ENCODE results near the gene ZNF813. TPM values are rescaled to one million over a fixed set of nuclear protein-coding genes. Genes with fewer than 3 reads are reported as not detected.
"Not testable (repeated sequence)": the region's sequence is repeated elsewhere in the genome, so short reads cannot be mapped to it uniquely, and the experiment has no call there.

The ZNF813 gene
- 1 to 10 TPM in 2 of 4 donors, under 1 TPM in 2; 0.45 to 7.6 (median 1.1) TPM for polyA plus RNA-seq
- long read RNA-seq, donor 1, full-length matches to known transcripts = 3 of 3 reads
- long read RNA-seq, donor 1, partial matches to known transcripts = 0 of 3 reads
- long read RNA-seq, donor 1, other reads (novel, unspliced or antisense) = 0 of 3 reads
- long read RNA-seq, donor 2, full-length matches to known transcripts = 2 of 2 reads
- long read RNA-seq, donor 2, partial matches to known transcripts = 0 of 2 reads
- long read RNA-seq, donor 2, other reads (novel, unspliced or antisense) = 0 of 2 reads
- long read RNA-seq, donor 3 = 0 reads
- long read RNA-seq, donor 4 = 0 reads
- long read RNA-seq, donor 5 = 0 reads
- long read RNA-seq, donor 6, full-length matches to known transcripts = 3 of 3 reads
- long read RNA-seq, donor 6, partial matches to known transcripts = 0 of 3 reads
- long read RNA-seq, donor 6, other reads (novel, unspliced or antisense) = 0 of 3 reads
- long read RNA-seq, donor 7, full-length matches to known transcripts = 1 of 1 reads
- long read RNA-seq, donor 7, partial matches to known transcripts = 0 of 1 reads
- long read RNA-seq, donor 7, other reads (novel, unspliced or antisense) = 0 of 1 reads
- long read RNA-seq, donor 8 = 0 reads
- long read RNA-seq, donor 9 = 0 reads
- long read RNA-seq, donor 10, full-length matches to known transcripts = 3 of 3 reads
- long read RNA-seq, donor 10, partial matches to known transcripts = 0 of 3 reads
- long read RNA-seq, donor 10, other reads (novel, unspliced or antisense) = 0 of 3 reads

GRCh38 chr19:53467485-53468262 lies at the start of gene ZNF813:
TSS of gene ZNF813 (plus strand) at chr19:53467733. CDS start at chr19:53483823, 16,090 bp downstream.
- WGBS, 3 donors = 0% methylated on average over 50 to 53 of the region's 55 CpGs
- Histone ChIP-seq H3K27me3 (ENCODE audit: control insufficient read depth in 3 of 3, insufficient read depth in 3 of 3, low read length in 3 of 3) (peaks cover 0 to 5% (median 0%) of the 10 kb centered on the region in 3 donors), H3K4me3 (ENCODE audit: low read depth in 1 of 3, low read length in 3 of 3) (peak within 1 kb of the TSS; percentile 54 to 81 (median 72)), H3K9me3 (ENCODE audit: control insufficient read depth in 2 of 2, insufficient read depth in 1 of 2, low read depth in 1 of 2, low read length in 1 of 2) (peaks cover 0 to 20% of the 10 kb centered on the region in 2 donors), H3K27ac (ENCODE audit: low read depth in 1 of 3, low read length in 2 of 3) (peak within 1 kb of the TSS in 2 of 3 donors; percentile 85 to 92), H3K36me3 (ENCODE audit: control insufficient read depth in 3 of 3, insufficient read depth in 2 of 3, low read depth in 1 of 3, low read length in 3 of 3) (no peaks in the 10 kb centered on the region), H3K4me1 (ENCODE audit: control insufficient read depth in 3 of 3, insufficient read depth in 2 of 3, low read depth in 1 of 3, low read length in 2 of 3) (no peaks in the 10 kb centered on the region)
- DNase-seq (peak; percentile 91 to 97), FAIRE-seq (no peak)

GRCh38 chr19:53420520-53421315 lies 46.8 kb upstream of the ZNF813 start:
- H3K27me3 ChIP-seq (ENCODE audit: control insufficient read depth in 3 of 3, insufficient read depth in 3 of 3, low read length in 3 of 3); H3K4me3 ChIP-seq (ENCODE audit: low read depth in 1 of 3, low read length in 3 of 3); H3K27ac ChIP-seq (ENCODE audit: low read depth in 1 of 3, low read length in 2 of 3); H3K9me3 ChIP-seq (ENCODE audit: control insufficient read depth in 2 of 2, insufficient read depth in 1 of 2, low read depth in 1 of 2, low read length in 1 of 2); H3K4me1 ChIP-seq (ENCODE audit: control insufficient read depth in 3 of 3, insufficient read depth in 2 of 3, low read depth in 1 of 3, low read length in 2 of 3); H3K36me3 ChIP-seq (ENCODE audit: control insufficient read depth in 3 of 3, insufficient read depth in 2 of 3, low read depth in 1 of 3, low read length in 3 of 3); FAIRE-seq: not testable (repeated sequence)
- 60 to 69% (median 64%) methylated on average over 11 of the region's 11 CpGs for WGBS, 3 donors
- peak in 1 of 2 donors; percentile 20 for DNase-seq

- Histone ChIP-seq H3K36me3 (ENCODE audit: control insufficient read depth in 3 of 3, insufficient read depth in 2 of 3, low read depth in 1 of 3, low read length in 3 of 3) (no peaks in the 10 kb centered on the region), H3K27me3 (ENCODE audit: control insufficient read depth in 3 of 3, insufficient read depth in 3 of 3, low read length in 3 of 3) (no peaks in the 10 kb centered on the region), H3K27ac (ENCODE audit: low read depth in 1 of 3, low read length in 2 of 3) (no peak overlapping the region), H3K4me1 (ENCODE audit: control insufficient read depth in 3 of 3, insufficient read depth in 2 of 3, low read depth in 1 of 3, low read length in 2 of 3) (no peaks in the 10 kb centered on the region), H3K9me3 (ENCODE audit: control insufficient read depth in 2 of 2, insufficient read depth in 1 of 2, low read depth in 1 of 2, low read length in 1 of 2) (peaks cover 0 to 5% of the 10 kb centered on the region in 2 donors), H3K4me3 (ENCODE audit: low read depth in 1 of 3, low read length in 3 of 3) (no peak overlapping the region)
- FAIRE-seq = no peak
- no peak for DNase-seq
- WGBS, 3 donors = 84 to 89% (median 84%) methylated on average over 5 of the region's 5 CpGs
Measured at GRCh38 chr19:53422551-53422950, 45.0 kb upstream of the ZNF813 start.

- H3K4me1 ChIP-seq (ENCODE audit: control insufficient read depth in 3 of 3, insufficient read depth in 2 of 3, low read depth in 1 of 3, low read length in 2 of 3); DNase-seq; H3K36me3 ChIP-seq (ENCODE audit: control insufficient read depth in 3 of 3, insufficient read depth in 2 of 3, low read depth in 1 of 3, low read length in 3 of 3); FAIRE-seq; H3K4me3 ChIP-seq (ENCODE audit: low read depth in 1 of 3, low read length in 3 of 3); H3K9me3 ChIP-seq (ENCODE audit: control insufficient read depth in 2 of 2, insufficient read depth in 1 of 2, low read depth in 1 of 2, low read length in 1 of 2); H3K27me3 ChIP-seq (ENCODE audit: control insufficient read depth in 3 of 3, insufficient read depth in 3 of 3, low read length in 3 of 3); H3K27ac ChIP-seq (ENCODE audit: low read depth in 1 of 3, low read length in 2 of 3): not testable (repeated sequence)
- WGBS, 3 donors = 17 to 41% (median 33%) methylated on average over 4 to 11 of the region's 13 CpGs
Measured at GRCh38 chr19:53423074-53423473, 44.5 kb upstream of the ZNF813 start.

- H3K27ac ChIP-seq (ENCODE audit: low read depth in 1 of 3, low read length in 2 of 3); FAIRE-seq; H3K36me3 ChIP-seq (ENCODE audit: control insufficient read depth in 3 of 3, insufficient read depth in 2 of 3, low read depth in 1 of 3, low read length in 3 of 3); H3K4me3 ChIP-seq (ENCODE audit: low read depth in 1 of 3, low read length in 3 of 3); H3K4me1 ChIP-seq (ENCODE audit: control insufficient read depth in 3 of 3, insufficient read depth in 2 of 3, low read depth in 1 of 3, low read length in 2 of 3); H3K27me3 ChIP-seq (ENCODE audit: control insufficient read depth in 3 of 3, insufficient read depth in 3 of 3, low read length in 3 of 3); H3K9me3 ChIP-seq (ENCODE audit: control insufficient read depth in 2 of 2, insufficient read depth in 1 of 2, low read depth in 1 of 2, low read length in 1 of 2): not testable (repeated sequence)
- DNase-seq = peak in 1 of 2 donors; percentile 33
- 51 to 69% (median 65%) methylated on average over 7 to 8 of the region's 8 CpGs for WGBS, 3 donors
Measured at GRCh38 chr19:53423680-53424079, 43.9 kb upstream of the ZNF813 start.

- peak; percentile 70 to 87 for DNase-seq
- H3K4me1 ChIP-seq (ENCODE audit: control insufficient read depth in 3 of 3, insufficient read depth in 2 of 3, low read depth in 1 of 3, low read length in 2 of 3) = no peaks in the 10 kb centered on the region
- H3K9me3 ChIP-seq (ENCODE audit: control insufficient read depth in 2 of 2, insufficient read depth in 1 of 2, low read depth in 1 of 2, low read length in 1 of 2) = no peaks in the 10 kb centered on the region
- no peaks in the 10 kb centered on the region for H3K36me3 ChIP-seq (ENCODE audit: control insufficient read depth in 3 of 3, insufficient read depth in 2 of 3, low read depth in 1 of 3, low read length in 3 of 3)
- no peak for FAIRE-seq
- no peaks in the 10 kb centered on the region for H3K27me3 ChIP-seq (ENCODE audit: control insufficient read depth in 3 of 3, insufficient read depth in 3 of 3, low read length in 3 of 3)
- no peak overlapping the region for H3K27ac ChIP-seq (ENCODE audit: low read depth in 1 of 3, low read length in 2 of 3)
- H3K4me3 ChIP-seq (ENCODE audit: low read depth in 1 of 3, low read length in 3 of 3) = no peak overlapping the region
- WGBS, 3 donors = 22 to 32% (median 28%) methylated on average over 9 of the region's 9 CpGs
Measured at GRCh38 chr19:53424968-53425597, 42.5 kb upstream of the ZNF813 start.

- no peak for FAIRE-seq
- WGBS, 3 donors = 2 to 5% (median 3%) methylated on average over 45 to 46 of the region's 46 CpGs
- H3K9me3 ChIP-seq (ENCODE audit: control insufficient read depth in 2 of 2, insufficient read depth in 1 of 2, low read depth in 1 of 2, low read length in 1 of 2) = peaks cover 0 to 3% of the 10 kb centered on the region in 2 donors
Measured at GRCh38 chr19:53431399-53432087, 36.0 kb upstream of the ZNF813 start, which contains the start of gene ZNF761. TSS of gene ZNF761 (plus strand) at chr19:53431984. CDS start at chr19:53447269, 15,285 bp downstream.

More at GRCh38 chr19:53431399-53432087, 36.0 kb upstream of the ZNF813 start, which contains the start of gene ZNF761:
- H3K4me1 ChIP-seq (ENCODE audit: control insufficient read depth in 3 of 3, insufficient read depth in 2 of 3, low read depth in 1 of 3, low read length in 2 of 3) = peaks cover 0 to 6% (median 0%) of the 10 kb centered on the region in 3 donors
- no peaks in the 10 kb centered on the region for H3K27me3 ChIP-seq (ENCODE audit: control insufficient read depth in 3 of 3, insufficient read depth in 3 of 3, low read length in 3 of 3)
- H3K36me3 ChIP-seq (ENCODE audit: control insufficient read depth in 3 of 3, insufficient read depth in 2 of 3, low read depth in 1 of 3, low read length in 3 of 3) = peaks cover 0 to 5% (median 0%) of the 10 kb centered on the region in 3 donors
- H3K27ac ChIP-seq (ENCODE audit: low read depth in 1 of 3, low read length in 2 of 3) = peak within 1 kb of the TSS; percentile 91 to 96 (median 93)
- peak; percentile 96 to 98 for DNase-seq
- peak within 1 kb of the TSS; percentile 76 to 78 (median 78) for H3K4me3 ChIP-seq (ENCODE audit: low read depth in 1 of 3, low read length in 3 of 3)
